ENCODE measurements around the gene RAB11FIP4. TPM values are rescaled to one million over a fixed set of nuclear protein-coding genes. Genes with fewer than 3 reads are reported as not detected.
A peak's percentile ranks its signal among the peaks of the same experiment; 100 is the strongest.

Gene RAB11FIP4
- total RNA-seq, 2 donors from 2014 or later, result 35.6 to 62.2 TPM

DNA sequence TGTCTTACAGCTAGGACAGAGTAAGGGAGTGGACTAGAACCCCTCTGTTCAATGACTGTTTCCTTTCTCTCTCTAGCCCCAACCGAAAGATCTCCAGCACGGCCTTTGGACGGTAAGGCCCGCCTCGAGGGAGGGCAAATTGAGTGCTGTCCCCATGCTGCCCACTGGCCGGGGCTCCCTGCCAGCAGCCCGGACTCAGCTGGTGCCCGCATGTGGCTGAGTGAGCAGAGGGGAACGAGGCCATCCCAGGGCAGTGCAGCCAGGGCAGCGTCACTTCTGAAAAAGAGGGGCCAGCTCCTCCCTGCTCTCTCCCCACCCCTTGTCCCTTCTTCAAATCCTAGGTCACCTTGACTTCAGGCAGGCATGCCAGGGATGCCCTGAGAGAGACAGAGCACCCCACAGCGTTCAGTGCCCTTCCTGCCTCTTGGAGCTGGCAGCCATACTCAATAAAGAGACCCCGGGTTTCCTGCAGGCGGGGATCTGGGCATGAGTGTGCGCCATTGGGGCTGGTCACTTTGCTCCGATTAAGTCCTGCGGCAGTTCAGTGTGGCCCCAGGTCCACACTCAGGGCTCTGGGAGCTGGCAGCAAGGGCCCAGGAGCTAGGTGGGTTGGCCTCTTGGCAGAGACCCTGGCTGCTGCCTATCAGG, 130.9 kb downstream of the RAB11FIP4 start:
- H3K36me3 Mint-ChIP-seq (ENCODE audit: low read depth), result peaks cover 49% of the 10 kb centered on the region
- H3K4me1 ChIP-seq (ENCODE audit: control insufficient read depth, insufficient read depth, low read length), result no peaks in the 10 kb centered on the region
- H3K9me3 ChIP-seq (ENCODE audit: control insufficient read depth, low read length), result peaks cover 5% of the 10 kb centered on the region
- H3K27me3 ChIP-seq (ENCODE audit: control insufficient read depth, insufficient read depth, low read length, poor library complexity, severe bottlenecking), result no peaks in the 10 kb centered on the region
- no peak overlapping the region for H3K4me3 ChIP-seq (ENCODE audit: low read length)
- peaks cover 10% of the 10 kb centered on the region for H3K9me3 Mint-ChIP-seq
- H3K36me3 ChIP-seq (ENCODE audit: control insufficient read depth, insufficient read depth, low read length), result peaks cover 10% of the 10 kb centered on the region
- no peaks in the 10 kb centered on the region for H3K27me3 Mint-ChIP-seq (ENCODE audit: insufficient read depth)
- H3K9ac ChIP-seq (ENCODE audit: extremely low read depth, low read length, poor library complexity, severe bottlenecking), result no peak overlapping the region
- H3K4me1 Mint-ChIP-seq, result no peaks in the 10 kb centered on the region
- no peak overlapping the region for H3K4me3 Mint-ChIP-seq
- TF ChIP-seq, protein P1, sequence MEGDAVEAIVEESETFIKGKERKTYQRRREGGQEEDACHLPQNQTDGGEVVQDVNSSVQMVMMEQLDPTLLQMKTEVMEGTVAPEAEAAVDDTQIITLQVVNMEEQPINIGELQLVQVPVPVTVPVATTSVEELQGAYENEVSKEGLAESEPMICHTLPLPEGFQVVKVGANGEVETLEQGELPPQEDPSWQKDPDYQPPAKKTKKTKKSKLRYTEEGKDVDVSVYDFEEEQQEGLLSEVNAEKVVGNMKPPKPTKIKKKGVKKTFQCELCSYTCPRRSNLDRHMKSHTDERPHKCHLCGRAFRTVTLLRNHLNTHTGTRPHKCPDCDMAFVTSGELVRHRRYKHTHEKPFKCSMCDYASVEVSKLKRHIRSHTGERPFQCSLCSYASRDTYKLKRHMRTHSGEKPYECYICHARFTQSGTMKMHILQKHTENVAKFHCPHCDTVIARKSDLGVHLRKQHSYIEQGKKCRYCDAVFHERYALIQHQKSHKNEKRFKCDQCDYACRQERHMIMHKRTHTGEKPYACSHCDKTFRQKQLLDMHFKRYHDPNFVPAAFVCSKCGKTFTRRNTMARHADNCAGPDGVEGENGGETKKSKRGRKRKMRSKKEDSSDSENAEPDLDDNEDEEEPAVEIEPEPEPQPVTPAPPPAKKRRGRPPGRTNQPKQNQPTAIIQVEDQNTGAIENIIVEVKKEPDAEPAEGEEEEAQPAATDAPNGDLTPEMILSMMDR (conservative IDR thresholded peaks at IDR 0.05), result no peak
- 94 to 97% methylated on average over 10 to 16 of the region's 16 CpGs for WGBS, 2 experiments (ENCODE audit: insufficient coverage in 1 of 2, insufficient read length in 1 of 2)
- H3K27ac ChIP-seq (ENCODE audit: low read depth, low read length), result no peak overlapping the region
- no peak overlapping the region for H3K27ac Mint-ChIP-seq
- no peak for DNase-seq

DNA sequence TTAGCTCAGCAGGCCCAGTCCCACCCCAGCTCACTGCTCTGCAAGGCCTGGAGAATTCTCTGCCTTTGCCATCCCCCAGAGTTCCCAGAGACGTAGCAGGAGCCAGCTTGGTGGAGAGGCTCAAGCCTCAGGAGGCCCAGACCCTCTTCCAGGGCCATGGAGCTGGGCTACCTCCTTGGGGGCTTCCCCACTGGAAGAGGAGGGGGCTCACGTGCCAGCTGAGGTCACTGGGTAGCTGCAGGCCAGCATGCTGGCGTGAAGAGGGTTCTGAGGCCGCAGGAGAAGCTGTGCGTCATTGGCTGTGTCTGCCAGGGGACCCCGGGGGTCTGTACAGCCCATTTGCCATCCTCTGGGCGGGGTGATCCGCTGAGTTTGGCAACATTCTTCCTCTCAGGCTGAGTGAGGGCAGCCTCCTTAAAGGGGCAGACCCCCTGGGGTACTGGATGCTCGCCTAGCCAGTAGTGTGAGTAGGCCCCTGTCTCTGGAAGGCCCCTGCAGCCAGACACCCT, 131.6 kb downstream of the RAB11FIP4 start:
- Histone ChIP-seq H3K4me1 (ENCODE audit: control insufficient read depth, insufficient read depth, low read length) (no peaks in the 10 kb centered on the region), H3K9me3 (ENCODE audit: control insufficient read depth, low read length) (peaks cover 5% of the 10 kb centered on the region), H3K27ac (ENCODE audit: low read depth, low read length) (no peak overlapping the region), H3K27me3 (ENCODE audit: control insufficient read depth, insufficient read depth, low read length, poor library complexity, severe bottlenecking) (no peaks in the 10 kb centered on the region), H3K4me3 (ENCODE audit: low read length) (no peak overlapping the region), H3K36me3 (ENCODE audit: control insufficient read depth, insufficient read depth, low read length) (peaks cover 10% of the 10 kb centered on the region), H3K9ac (ENCODE audit: extremely low read depth, low read length, poor library complexity, severe bottlenecking) (no peak overlapping the region)
- H3K4me1 Mint-ChIP-seq, result no peaks in the 10 kb centered on the region
- no peak overlapping the region for H3K27ac Mint-ChIP-seq
- no peak overlapping the region for H3K4me3 Mint-ChIP-seq
- H3K36me3 Mint-ChIP-seq (ENCODE audit: low read depth), result peaks cover 45% of the 10 kb centered on the region
- peaks cover 10% of the 10 kb centered on the region for H3K9me3 Mint-ChIP-seq
- no peak for DNase-seq
- WGBS, 2 experiments (ENCODE audit: insufficient coverage in 1 of 2, insufficient read length in 1 of 2), result 75 to 86% methylated on average over 6 to 9 of the region's 9 CpGs
- TF ChIP-seq, protein P1 (conservative IDR thresholded peaks at IDR 0.05), result no peak
- no peaks in the 10 kb centered on the region for H3K27me3 Mint-ChIP-seq (ENCODE audit: insufficient read depth)

DNA sequence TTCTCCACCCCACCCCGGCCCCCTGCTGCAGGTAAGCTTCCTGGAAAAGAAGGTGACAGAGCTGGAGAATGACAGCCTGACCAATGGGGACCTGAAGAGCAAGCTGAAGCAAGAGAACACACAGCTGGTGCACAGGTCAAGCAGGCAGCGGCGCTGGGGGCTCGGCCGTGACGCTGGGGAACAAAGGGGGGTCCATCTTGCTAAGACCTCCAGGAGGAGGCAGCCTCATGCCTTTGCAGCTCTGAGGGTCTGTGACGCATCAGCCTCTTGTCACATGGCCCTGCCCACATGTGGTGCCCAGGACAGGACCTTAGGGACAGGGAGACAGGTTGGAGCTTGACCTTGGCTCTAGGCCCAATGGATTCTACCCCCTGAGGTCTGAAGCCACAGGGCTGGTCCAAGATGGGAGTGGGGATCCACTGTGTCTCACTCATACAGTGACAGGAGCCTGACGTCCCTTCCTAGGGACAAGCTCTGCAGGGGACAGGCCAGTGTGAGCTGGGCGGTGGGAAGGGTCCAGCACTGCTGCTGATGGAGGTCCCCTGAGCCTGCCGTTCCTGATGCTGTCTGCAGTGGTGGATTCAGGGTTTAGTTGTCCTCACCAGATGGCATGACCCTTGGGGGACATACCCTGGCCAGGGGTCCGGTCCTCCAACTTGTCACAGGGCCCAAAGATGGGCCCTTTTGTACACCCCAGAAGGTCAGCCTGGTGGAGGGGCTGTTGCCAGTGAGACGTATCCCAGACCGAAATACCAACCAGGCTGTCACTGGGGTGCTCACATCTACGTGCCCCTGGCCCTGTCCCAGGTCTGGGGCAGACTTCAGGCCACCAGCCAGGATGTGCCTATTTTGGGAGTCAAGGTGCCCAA, 132.6 kb downstream of the RAB11FIP4 start:
- no peak overlapping the region for H3K4me3 Mint-ChIP-seq
- peaks cover 5% of the 10 kb centered on the region for H3K9me3 ChIP-seq (ENCODE audit: control insufficient read depth, low read length)
- H3K27ac Mint-ChIP-seq, result peak overlapping the region; percentile 52
- WGBS, 2 experiments (ENCODE audit: insufficient coverage in 1 of 2, insufficient read length in 1 of 2), result 96 to 97% methylated on average over 12 to 14 of the region's 14 CpGs
- H3K4me3 ChIP-seq (ENCODE audit: low read length), result no peak overlapping the region
- TF ChIP-seq, protein P1 (conservative IDR thresholded peaks at IDR 0.05), result no peak
- no peaks in the 10 kb centered on the region for H3K27me3 Mint-ChIP-seq (ENCODE audit: insufficient read depth)
- no peak for DNase-seq
- H3K27me3 ChIP-seq (ENCODE audit: control insufficient read depth, insufficient read depth, low read length, poor library complexity, severe bottlenecking), result no peaks in the 10 kb centered on the region
- H3K9ac ChIP-seq (ENCODE audit: extremely low read depth, low read length, poor library complexity, severe bottlenecking), result no peak overlapping the region
- H3K36me3 ChIP-seq (ENCODE audit: control insufficient read depth, insufficient read depth, low read length), result peaks cover 20% of the 10 kb centered on the region
- H3K4me1 ChIP-seq (ENCODE audit: control insufficient read depth, insufficient read depth, low read length), result no peaks in the 10 kb centered on the region
- peaks cover 43% of the 10 kb centered on the region for H3K36me3 Mint-ChIP-seq (ENCODE audit: low read depth)
- H3K4me1 Mint-ChIP-seq, result no peaks in the 10 kb centered on the region
- no peak overlapping the region for H3K27ac ChIP-seq (ENCODE audit: low read depth, low read length)
- peaks cover 10% of the 10 kb centered on the region for H3K9me3 Mint-ChIP-seq

Data from endodermal cell (in vitro differentiated cells).